K562 (cell line): ENCODE measurements around the gene ALOX12. TPM values are rescaled to one million over a fixed set of nuclear protein-coding genes. Genes with fewer than 3 reads are reported as not detected.

Experiments used
- ATAC-seq: fragments of 200-7000 bp; cut with Tn5 transposase; 3 replicates; pipeline ENCODE4 v1.9.1; 2020; ENCODE audit warnings: moderate library complexity
- BruUV-seq: library from RNA; stranded (reverse); fragments of 400-500 nt; replicated peaks from 2 replicates; lab custom pipeline; 2021; lab: Mats Ljungman, UMichigan
- CTCF ChIA-PET: fragments of 300-600 bp; formaldehyde crosslinking; extraction: SDS; loops from one replicate; lab custom pipeline; 2021; ENCODE audit warnings: low intra/inter-chr PET ratio; lab: Yijun Ruan, JAX
- POLR2A ChIA-PET: fragments of 300-600, 350-650 bp; sonication (Branson Sonifier 250); formaldehyde crosslinking; extraction: SDS; loops from one replicate; lab custom pipeline; 2021; ENCODE audit warnings: antibody characterized with exemption, inconsistent platforms; lab: Yijun Ruan, JAX
- DNase-seq, 4 experiments: peaks; one replicate each; pipeline versions ENCODE4 v3.0.0 to v3.0.0-alpha.2; 2011 to 2018; ENCODE audit warnings: low spot score in 3 of 4, mixed read lengths in 3 of 4; ENCODE audit errors: extremely low read depth in 1 of 4
- FAIRE-seq: peaks from 2 replicates; lab custom pipeline; 2011; peaks lifted over from hg19 to GRCh38; lab: Jason Lieb, UNC
- H2AFZ ChIP-seq: 2 replicates; pipeline ENCODE4 v1.6.0; 2011; ENCODE audit warnings: low read depth, low read length, control low read depth, inconsistent platforms
- H3K27ac ChIP-seq: fragments of 200-600 bp; 3 replicates; pipeline ENCODE4 v1.8.0; 2011; ENCODE audit warnings: low read depth, mild to moderate bottlenecking, control low read depth, inconsistent platforms, low read length, moderate library complexity, mixed read lengths; ENCODE audit errors: extremely low read depth
- H3K27me3 ChIP-seq, 2 experiments: fragments of 300-600 bp in 1 of 2; 2 replicates in 1 of 2; 3 replicates in 1 of 2; pipeline versions ENCODE4 v1.6.0 to v1.8.0; 2011; ENCODE audit warnings: inconsistent platforms in 2 of 2, low read length in 2 of 2, mild to moderate bottlenecking in 1 of 2, mixed read lengths in 1 of 2, moderate library complexity in 1 of 2; ENCODE audit not compliant: control insufficient read depth in 2 of 2, insufficient read depth in 2 of 2
- H3K36me3 ChIP-seq: fragments of 300-600 bp; 3 replicates; pipeline ENCODE4 v1.8.0; 2011; ENCODE audit warnings: mild to moderate bottlenecking, low read length, inconsistent platforms; ENCODE audit not compliant: control insufficient read depth, insufficient read depth
- H3K4me1 ChIP-seq, 2 experiments: fragments of 200-600 bp in 1 of 2; replicated peaks in 1 of 2; 2 replicates in 1 of 2; 3 replicates in 1 of 2; pipeline versions ENCODE4 v1.5.1 to v1.8.0; 2011; ENCODE audit warnings: inconsistent platforms in 2 of 2, low read length in 2 of 2, mild to moderate bottlenecking in 1 of 2, mixed read lengths in 1 of 2, moderate library complexity in 1 of 2; ENCODE audit not compliant: control insufficient read depth in 2 of 2, insufficient read depth in 2 of 2
- H3K4me2 ChIP-seq: 2 replicates; pipeline ENCODE4 v1.6.1; 2011; ENCODE audit warnings: low read length, control low read depth, inconsistent platforms, mixed read lengths; ENCODE audit not compliant: insufficient read depth
- H3K4me3 ChIP-seq: fragments of 200-600 bp; sonication (generic), shearing (Covaris generic); 2 replicates; pipeline ENCODE4 v1.5.1; 2016; ENCODE audit warnings: control low read depth, inconsistent platforms
- H3K79me2 ChIP-seq: fragments of 200-600 bp; 3 replicates; pipeline ENCODE4 v1.8.0; 2011; ENCODE audit warnings: low read length, inconsistent platforms; ENCODE audit not compliant: control insufficient read depth, insufficient read depth
- H3K9ac ChIP-seq, 2 experiments: 2 replicates each; pipeline versions ENCODE4 v1.6.0 to v1.6.1; 2011; ENCODE audit warnings: low read depth in 2 of 2, low read length in 2 of 2, control low read depth in 1 of 2, inconsistent platforms in 1 of 2, mild to moderate bottlenecking in 1 of 2, mixed read lengths in 1 of 2; ENCODE audit not compliant: insufficient read depth in 1 of 2
- H3K9me1 ChIP-seq: one replicate; pipeline ENCODE4 v1.6.0; 2011; ENCODE audit warnings: inconsistent platforms, mild to moderate bottlenecking, low read length, moderate library complexity; ENCODE audit not compliant: control insufficient read depth, insufficient read depth
- H3K9me3 ChIP-seq: replicated peaks from 2 replicates; pipeline ENCODE4 v1.5.1; 2011; ENCODE audit warnings: low read depth, low read length, inconsistent platforms; ENCODE audit not compliant: control insufficient read depth, insufficient read depth
- H4K20me1 ChIP-seq: replicated peaks from 2 replicates; pipeline ENCODE4 v1.6.1; 2011; ENCODE audit warnings: low read length, inconsistent platforms, mixed read lengths; ENCODE audit not compliant: control insufficient read depth, insufficient read depth
- CBFA2T2 ChIP-seq: fragments of 450-650 bp; conservative IDR thresholded peaks from 2 replicates; pipeline ENCODE4 v1.6.1; 2017; ENCODE audit warnings: mild to moderate bottlenecking
- CREB1 ChIP-seq, 2 experiments: sonication (generic) in 1 of 2; formaldehyde crosslinking in 1 of 2; IDR thresholded peaks; 2 replicates each; pipeline versions ENCODE4 v1.6.1 to v1.8.0; 2012 to 2022; ENCODE audit warnings: inconsistent platforms in 1 of 2, mild to moderate bottlenecking in 1 of 2, missing genetic modification reagents in 1 of 2, moderate library complexity in 1 of 2
- DPF2 ChIP-seq: fragments of 450-650 bp; IDR thresholded peaks from 2 replicates; pipeline ENCODE4 v1.6.1; 2016
- HMG20A ChIP-seq: fragments of 450-650 bp; formaldehyde crosslinking; conservative IDR thresholded peaks from 2 replicates; pipeline ENCODE4 v1.4.0; 2020; ENCODE audit warnings: mild to moderate bottlenecking, mixed read lengths
- HSF4 ChIP-seq: fragments of 250-450 bp; sonication (Bioruptor Pico); IDR thresholded peaks from 2 replicates; pipeline ENCODE4 v2.1.2; 2022; ENCODE audit warnings: mild to moderate bottlenecking, moderate library complexity, borderline replicate concordance
- KLF10 ChIP-seq: fragments of 250-450 bp; sonication (Bioruptor Pico); IDR thresholded peaks from 2 replicates; pipeline ENCODE4 v1.6.1; 2021; ENCODE audit warnings: matching md5 sums
- NR1H2 ChIP-seq: sonication (generic); formaldehyde crosslinking; IDR thresholded peaks from 2 replicates; pipeline ENCODE4 v1.4.0; 2020; ENCODE audit warnings: mild to moderate bottlenecking, missing genetic modification reagents
- NUFIP1 ChIP-seq: fragments of 450-650 bp; IDR thresholded peaks from 2 replicates; pipeline ENCODE4 v1.6.1; 2018; ENCODE audit not compliant: partially characterized antibody
- SETDB1 ChIP-seq: IDR thresholded peaks from one replicate; pipeline ENCODE4 v1.6.1; 2012; ENCODE audit warnings: low read length, control low read depth, inconsistent platforms
- SMAD4 ChIP-seq: fragments of 250-450 bp; sonication (Bioruptor Pico); conservative IDR thresholded peaks from 2 replicates; pipeline ENCODE4 v1.8.0; 2021; ENCODE audit warnings: inconsistent platforms, mild to moderate bottlenecking, moderate library complexity
- U2AF2 ChIP-seq: fragments of 200-400 bp; formaldehyde crosslinking; optimal IDR thresholded peaks from 2 replicates; pipeline ENCODE3; 2017; ENCODE audit warnings: low read depth, mild to moderate bottlenecking, low read length
- ZFP1 ChIP-seq: fragments of 450-650 bp; formaldehyde crosslinking; IDR thresholded peaks from 2 replicates; pipeline ENCODE4 v1.4.0; 2020; ENCODE audit warnings: mild to moderate bottlenecking, mixed read lengths
- ZFX ChIP-seq: sonication (generic); formaldehyde crosslinking; IDR thresholded peaks from 2 replicates; pipeline ENCODE4 v1.8.0; 2022; ENCODE audit warnings: mild to moderate bottlenecking, missing genetic modification reagents, moderate library complexity
- ZNF134 ChIP-seq: fragments of 250-450 bp; sonication (Bioruptor Pico); conservative IDR thresholded peaks from 2 replicates; pipeline ENCODE4 v1.4.0; 2020
- ZNF23 ChIP-seq: fragments of 250-450 bp; sonication (Bioruptor Pico); IDR thresholded peaks from 2 replicates; pipeline ENCODE4 v1.4.0; 2020; ENCODE audit warnings: mild to moderate bottlenecking
- ZNF253 ChIP-seq: fragments of 250-450 bp; sonication (Bioruptor Pico); conservative IDR thresholded peaks from 2 replicates; pipeline ENCODE4 v1.6.1; 2021; ENCODE audit warnings: mild to moderate bottlenecking
- WGBS: fragments of 100-300 bp; shearing (Covaris generic); methylation state at CpG from one replicate; pipeline ENCODE4 v1.1.6; 2016; ENCODE audit warnings: low coverage, mixed read lengths; ENCODE audit not compliant: insufficient coverage; ENCODE audit errors: missing lambda C conversion rate; 5-methylcytosine and 5-hydroxymethylcytosine counted together
- in situ Hi-C: fragments of 300-500 bp; cut with MboI; formaldehyde crosslinking; loops from 4 replicates; pipeline ENCODE4 v1.15.0; 2018; ENCODE audit warnings: inconsistent platforms, mixed read lengths
- intact Hi-C: fragments of 100-400 bp; cut with micrococcal nuclease; formaldehyde crosslinking; loops from 2 replicates; pipeline ENCODE4 v1.14.2; 2022
- polyA plus RNA-seq, 8 experiments: library from polyadenylated mRNA; depleted of rRNA in 4 of 8; stranded (reverse) in 5 of 8; unstranded in 3 of 8; fragments of >200 nt; fragmentation: Nextera tagmentation in 2 of 8; fragmentation: Illumina TruSeq in 1 of 8; extraction: Ambion mirVana in 2 of 8; extraction: Trizol in 1 of 8; gene quantifications; 2 replicates each; pipeline versions ENCODE4 v1.2.1 to v1.2.3, GENCODE V29; 2011 to 2014; ENCODE audit warnings: inconsistent platforms in 1 of 8, missing spikeins in 1 of 8
- total RNA-seq, 7 experiments: library from RNA; depleted of rRNA in 6 of 7; stranded (reverse); fragments of >200 nt in 6 of 7; fragmentation: Illumina TruSeq in 2 of 7; extraction: Trizol in 2 of 7; gene quantifications; 2 replicates each; pipeline versions ENCODE4 v1.2.1 to v1.2.3, GENCODE V29; 2011 to 2021; ENCODE audit warnings: low replicate concordance in 1 of 7
- TF ChIP-seq, protein P1 (sequence below): sonication (generic); formaldehyde crosslinking; IDR thresholded peaks from 2 replicates; pipeline ENCODE4 v1.9.0; 2022; ENCODE audit warnings: mild to moderate bottlenecking, missing genetic modification reagents
- TF ChIP-seq, protein P2 (sequence below): sonication (generic); formaldehyde crosslinking; IDR thresholded peaks from 2 replicates; pipeline ENCODE4 v1.8.1; 2023; ENCODE audit warnings: mild to moderate bottlenecking, missing genetic modification reagents
- TF ChIP-seq, protein P3 (sequence below): fragments of 450-650 bp; IDR thresholded peaks from 2 replicates; pipeline ENCODE4 v1.6.1; 2017; ENCODE audit warnings: antibody characterized with exemption, mild to moderate bottlenecking

ALOX12 gene
- total and polyA plus RNA-seq, 9 of the 15 experiments (the other 6 are each of a cell fraction or from before 2014, with no cell fraction given): 0.09 to 1.1 (median 0.47) TPM; not detected in 1

DNA sequence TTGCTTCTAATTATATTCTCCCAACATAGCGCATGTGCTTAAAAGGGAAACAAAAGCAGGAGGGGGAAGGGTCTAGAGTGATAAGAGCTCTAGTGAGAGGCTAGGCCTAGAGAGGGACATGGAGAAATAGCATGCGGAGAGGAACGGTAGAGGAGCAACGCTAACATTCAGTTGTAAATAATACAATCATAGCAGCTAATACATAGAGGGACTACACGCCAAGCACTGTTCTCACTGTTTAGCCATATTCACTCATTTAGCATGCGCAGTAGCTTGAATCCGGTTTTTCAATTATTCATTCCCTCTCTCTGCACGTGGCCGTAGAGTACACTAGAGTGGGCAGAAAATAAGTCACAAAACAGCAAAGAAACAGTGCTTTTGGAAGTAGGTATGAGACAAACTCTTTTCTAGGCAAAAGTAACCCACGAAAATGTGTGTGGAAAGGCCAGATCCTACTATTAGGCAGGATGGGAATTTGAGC is 1.7 kb upstream of the ALOX12 start:
- BruUV-seq: no TSS peak
- CTCF ChIA-PET: interaction anchor here (0.9 kb wide), 1 partner anchor 84 kb away, joined by 3 read pairs; no protein-coding TSS in a partner anchor
- H3K79me2 ChIP-seq: peaks cover 4% of the 10 kb centered on the region; the same call in 1 of the 3 replicates
- POLR2A ChIA-PET: interaction anchor here (1.0 to 1.4 kb wide), 4 partner anchors 9 to 83 kb away, joined by 3 to 6 read pairs (median 4); no protein-coding TSS in a partner anchor
- peak overlapping the region; percentile 64 to 70; a peak in 3 of 4 replicates for H3K9ac ChIP-seq
- 11% methylated on average over 10 of the region's 10 CpGs for WGBS
- intact Hi-C loops: no loop called here
- ATAC-seq (peak; percentile 79), FAIRE-seq (no peak), DNase-seq (peak in 1 of 4 experiments; percentile 53)
- H3K27ac ChIP-seq: peak overlapping the region; percentile 91
- no peaks in the 10 kb centered on the region for H3K9me3 ChIP-seq
- in situ Hi-C loops: no loop called here
- H3K4me2 ChIP-seq: peak overlapping the region; percentile 52; the same call in 1 of the 2 replicates
- no peaks in the 10 kb centered on the region for H4K20me1 ChIP-seq
- H3K4me1 ChIP-seq: peaks cover 35 to 39% of the 10 kb centered on the region in 2 experiments
- no peaks in the 10 kb centered on the region for H3K9me1 ChIP-seq
- no peaks in the 10 kb centered on the region for H3K27me3 ChIP-seq
- H3K4me3 ChIP-seq: no peak overlapping the region
- peak overlapping the region; percentile 78 for H2AFZ ChIP-seq
- H3K36me3 ChIP-seq: peaks cover 23% of the 10 kb centered on the region
- TF ChIP-seq, protein P1, sequence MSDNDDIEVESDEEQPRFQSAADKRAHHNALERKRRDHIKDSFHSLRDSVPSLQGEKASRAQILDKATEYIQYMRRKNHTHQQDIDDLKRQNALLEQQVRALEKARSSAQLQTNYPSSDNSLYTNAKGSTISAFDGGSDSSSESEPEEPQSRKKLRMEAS: peak; percentile 64; the same call in 1 of the 2 replicates
- TF ChIP-seq ZFX (CRISPR knock-in tag) (peak; percentile 81), CBFA2T2 (no peak), DPF2 (peak; percentile 65), SETDB1 (no peak), NUFIP1 (no peak), NR1H2 (CRISPR knock-in tag) (no peak), ZFP1 (CRISPR knock-in tag) (no peak), SMAD4 (CRISPR knock-in tag) (peak; percentile 56; the same call in 1 of the 2 replicates), CREB1 (IDR thresholded peaks at IDR 0.05) (no peak), CREB1 (CRISPR knock-in tag; IDR thresholded peaks at IDR 0.05) (no peak), U2AF2 (no peak), ZNF134 (CRISPR knock-in tag) (no peak), HSF4 (CRISPR knock-in tag) (peak; percentile 68; the same call in 1 of the 2 replicates), ZNF23 (CRISPR knock-in tag) (no peak), HMG20A (CRISPR knock-in tag) (no peak), KLF10 (CRISPR knock-in tag) (no peak), ZNF253 (CRISPR knock-in tag) (no peak)
- TF ChIP-seq, protein P2, sequence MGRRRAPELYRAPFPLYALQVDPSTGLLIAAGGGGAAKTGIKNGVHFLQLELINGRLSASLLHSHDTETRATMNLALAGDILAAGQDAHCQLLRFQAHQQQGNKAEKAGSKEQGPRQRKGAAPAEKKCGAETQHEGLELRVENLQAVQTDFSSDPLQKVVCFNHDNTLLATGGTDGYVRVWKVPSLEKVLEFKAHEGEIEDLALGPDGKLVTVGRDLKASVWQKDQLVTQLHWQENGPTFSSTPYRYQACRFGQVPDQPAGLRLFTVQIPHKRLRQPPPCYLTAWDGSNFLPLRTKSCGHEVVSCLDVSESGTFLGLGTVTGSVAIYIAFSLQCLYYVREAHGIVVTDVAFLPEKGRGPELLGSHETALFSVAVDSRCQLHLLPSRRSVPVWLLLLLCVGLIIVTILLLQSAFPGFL (CRISPR knock-in tag): no peak
- TF ChIP-seq, protein P3, sequence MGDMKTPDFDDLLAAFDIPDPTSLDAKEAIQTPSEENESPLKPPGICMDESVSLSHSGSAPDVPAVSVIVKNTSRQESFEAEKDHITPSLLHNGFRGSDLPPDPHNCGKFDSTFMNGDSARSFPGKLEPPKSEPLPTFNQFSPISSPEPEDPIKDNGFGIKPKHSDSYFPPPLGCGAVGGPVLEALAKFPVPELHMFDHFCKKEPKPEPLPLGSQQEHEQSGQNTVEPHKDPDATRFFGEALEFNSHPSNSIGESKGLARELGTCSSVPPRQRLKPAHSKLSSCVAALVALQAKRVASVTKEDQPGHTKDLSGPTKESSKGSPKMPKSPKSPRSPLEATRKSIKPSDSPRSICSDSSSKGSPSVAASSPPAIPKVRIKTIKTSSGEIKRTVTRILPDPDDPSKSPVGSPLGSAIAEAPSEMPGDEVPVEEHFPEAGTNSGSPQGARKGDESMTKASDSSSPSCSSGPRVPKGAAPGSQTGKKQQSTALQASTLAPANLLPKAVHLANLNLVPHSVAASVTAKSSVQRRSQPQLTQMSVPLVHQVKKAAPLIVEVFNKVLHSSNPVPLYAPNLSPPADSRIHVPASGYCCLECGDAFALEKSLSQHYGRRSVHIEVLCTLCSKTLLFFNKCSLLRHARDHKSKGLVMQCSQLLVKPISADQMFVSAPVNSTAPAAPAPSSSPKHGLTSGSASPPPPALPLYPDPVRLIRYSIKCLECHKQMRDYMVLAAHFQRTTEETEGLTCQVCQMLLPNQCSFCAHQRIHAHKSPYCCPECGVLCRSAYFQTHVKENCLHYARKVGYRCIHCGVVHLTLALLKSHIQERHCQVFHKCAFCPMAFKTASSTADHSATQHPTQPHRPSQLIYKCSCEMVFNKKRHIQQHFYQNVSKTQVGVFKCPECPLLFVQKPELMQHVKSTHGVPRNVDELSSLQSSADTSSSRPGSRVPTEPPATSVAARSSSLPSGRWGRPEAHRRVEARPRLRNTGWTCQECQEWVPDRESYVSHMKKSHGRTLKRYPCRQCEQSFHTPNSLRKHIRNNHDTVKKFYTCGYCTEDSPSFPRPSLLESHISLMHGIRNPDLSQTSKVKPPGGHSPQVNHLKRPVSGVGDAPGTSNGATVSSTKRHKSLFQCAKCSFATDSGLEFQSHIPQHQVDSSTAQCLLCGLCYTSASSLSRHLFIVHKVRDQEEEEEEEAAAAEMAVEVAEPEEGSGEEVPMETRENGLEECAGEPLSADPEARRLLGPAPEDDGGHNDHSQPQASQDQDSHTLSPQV: peak; percentile 98
